GM19035 (cell line): ENCODE data around the gene C11orf42.

Experiments used
- ATAC-seq: cut with Tn5 transposase; IDR thresholded peaks from one replicate; pipeline ENCODE4 v1.9.1; 2021; ENCODE audit not compliant: unreplicated experiment

The C11orf42 gene, protein sequence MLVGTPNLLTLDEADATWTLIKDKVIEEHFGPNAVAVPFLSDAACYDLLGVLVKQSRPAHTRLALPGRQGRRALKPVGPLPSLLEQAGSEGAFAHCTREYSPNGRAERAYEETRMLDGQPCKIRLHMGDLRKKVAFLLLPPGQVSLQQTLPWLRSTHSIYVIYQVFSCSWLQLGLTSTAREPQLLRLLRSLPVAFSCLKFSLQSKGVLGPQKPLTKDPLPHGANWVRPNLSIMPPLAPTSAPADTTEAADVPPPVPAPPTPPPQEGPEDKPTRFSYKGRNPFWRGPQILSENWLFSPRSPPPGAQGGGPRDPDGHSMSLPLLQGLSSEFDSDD

DNA sequence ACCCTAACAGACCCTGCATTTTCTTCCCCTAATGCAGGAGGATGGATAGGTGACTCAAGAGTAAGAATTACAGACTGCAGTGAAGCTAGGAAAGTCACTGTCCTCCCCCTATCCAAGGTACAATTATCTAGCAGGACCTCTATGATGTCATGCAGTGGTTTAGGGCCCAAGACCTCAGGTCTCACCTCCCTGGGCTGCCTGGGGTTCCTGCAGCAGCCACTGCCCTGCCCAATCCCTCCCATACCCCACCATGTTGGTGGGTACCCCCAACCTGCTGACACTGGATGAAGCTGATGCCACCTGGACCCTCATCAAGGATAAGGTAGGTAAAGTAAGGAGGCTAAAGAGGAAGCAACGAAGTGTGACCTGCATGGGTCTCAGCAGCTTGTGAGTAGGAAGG lies at the start of gene C11orf42:
Gene C11orf42, plus strand, starts transcription at position 192 of the 400 bp plus-strand sequence. Its CDS starts 59 bp downstream, at position 251.
- no peak for ATAC-seq

DNA sequence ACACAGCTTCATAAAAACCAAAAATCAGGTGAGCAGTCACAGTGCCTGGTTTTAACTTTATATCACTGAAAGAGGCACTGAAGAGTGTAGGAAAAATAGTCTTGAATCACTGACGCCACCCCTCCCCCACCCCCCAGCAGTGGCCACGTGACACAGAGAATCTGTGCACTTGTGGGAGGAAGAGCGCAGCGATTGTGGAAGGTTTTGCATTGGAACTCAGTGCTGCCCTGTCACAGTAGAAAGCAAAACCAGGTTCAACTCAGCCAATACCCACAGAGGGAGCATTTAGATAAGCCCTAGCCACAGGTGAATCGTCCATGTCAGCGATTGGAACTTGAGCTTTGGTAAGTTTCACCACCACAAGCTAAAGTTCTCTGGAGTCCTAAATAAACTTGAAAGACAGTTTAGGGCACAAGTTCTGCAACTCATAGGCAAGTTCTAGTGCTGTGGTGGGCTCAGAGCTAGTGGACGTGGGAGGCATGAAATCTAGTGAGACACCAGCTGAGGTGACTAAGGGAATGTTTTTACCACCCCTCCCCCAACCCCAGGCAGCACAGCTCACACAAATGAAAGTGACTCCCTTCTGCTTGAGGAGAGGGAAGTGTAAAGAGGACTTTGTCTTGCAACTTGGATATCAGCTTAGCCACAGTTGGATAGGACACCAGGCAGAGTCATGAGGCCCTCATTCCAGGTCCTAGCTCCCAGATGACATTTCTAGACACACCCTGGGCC lies 48.6 kb upstream of the C11orf42 start:
- no peak for ATAC-seq

DNA sequence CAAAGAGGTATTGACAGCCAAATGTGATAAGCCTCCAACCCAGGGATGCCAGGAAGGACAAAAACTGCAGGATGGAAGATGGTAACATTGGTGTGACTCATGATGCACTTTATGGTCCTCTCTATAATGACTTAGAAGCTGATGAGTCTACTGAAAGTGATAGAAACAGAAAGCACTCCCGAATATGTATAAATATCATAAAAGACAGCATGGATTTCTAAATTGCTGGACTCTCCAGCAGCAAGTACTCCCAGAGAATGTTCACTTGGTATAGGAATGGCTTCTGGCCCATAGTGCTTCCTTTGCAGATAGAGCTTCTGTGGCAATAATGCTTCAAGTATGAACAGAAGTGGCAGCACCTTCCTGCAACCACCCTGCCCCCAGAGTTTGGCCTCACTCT lies 35.1 kb upstream of the C11orf42 start, which contains the start of gene OR52B2:
Gene OR52B2, minus strand, starts transcription at position 101 of the 400 bp plus-strand sequence. Its CDS starts 0 bp downstream, at position 101.
- no peak for ATAC-seq

DNA sequence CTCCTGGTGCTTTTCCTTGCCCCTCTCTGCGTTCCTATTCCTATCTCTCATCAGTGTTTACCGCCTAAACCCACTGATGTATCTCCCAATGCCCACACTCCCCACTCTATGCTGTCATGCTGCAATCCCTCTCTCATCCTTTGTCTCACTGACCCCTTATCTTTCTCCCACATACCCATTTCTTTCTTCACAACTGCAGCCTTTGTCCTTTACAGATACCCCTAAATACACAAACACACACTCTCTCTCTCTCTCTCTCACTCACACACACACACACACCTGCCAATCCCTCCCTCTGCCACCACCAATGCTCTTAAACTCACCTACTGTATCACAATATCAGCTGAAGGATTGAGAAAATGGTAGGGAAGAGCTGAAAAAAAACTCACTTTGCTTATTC lies 29.9 kb upstream of the C11orf42 start:
- no peak for ATAC-seq

DNA sequence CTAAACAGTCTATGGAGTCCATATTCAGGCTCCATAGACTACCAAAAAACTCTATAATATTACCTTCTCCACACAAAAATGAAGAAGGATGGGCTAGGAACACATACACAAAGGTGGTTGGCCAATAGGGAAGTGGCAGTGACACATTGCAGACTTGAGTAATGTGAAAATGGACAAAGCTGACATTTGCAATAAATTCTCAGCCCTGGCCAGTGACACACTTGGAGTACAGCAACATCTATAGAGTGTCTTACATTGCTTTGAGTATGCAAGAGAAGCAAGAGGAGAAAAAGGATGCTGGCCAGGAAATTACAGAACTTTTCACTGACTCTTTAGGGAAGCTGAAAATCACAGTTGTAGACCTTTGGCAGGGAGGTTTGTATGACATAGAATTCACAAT lies 13.6 kb upstream of the C11orf42 start:
- ATAC-seq, result no peak

DNA sequence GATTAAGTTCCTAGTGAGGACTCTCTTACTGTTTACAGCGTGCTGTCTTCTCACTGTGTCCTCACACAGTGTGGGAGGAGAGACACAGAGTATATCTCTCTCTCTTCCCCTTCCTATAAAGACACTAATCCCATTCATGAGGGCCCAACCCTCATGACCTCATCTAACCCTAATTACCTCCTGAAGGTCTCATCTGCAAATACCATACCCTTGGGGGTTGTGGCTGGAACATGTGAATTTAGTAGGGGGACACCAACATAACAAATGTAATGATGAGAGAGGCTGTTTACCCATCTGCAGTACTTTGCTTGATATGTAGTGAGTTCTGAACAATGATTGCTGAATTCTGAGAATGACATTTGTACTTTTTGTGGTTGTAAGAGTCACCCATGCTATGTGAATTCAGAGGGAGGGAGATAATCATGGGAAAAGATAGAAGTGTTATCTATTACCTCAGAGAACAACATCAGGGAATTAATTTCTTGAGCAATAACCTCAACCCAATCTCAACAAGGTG lies 11.2 kb upstream of the C11orf42 start:
- no peak for ATAC-seq

DNA sequence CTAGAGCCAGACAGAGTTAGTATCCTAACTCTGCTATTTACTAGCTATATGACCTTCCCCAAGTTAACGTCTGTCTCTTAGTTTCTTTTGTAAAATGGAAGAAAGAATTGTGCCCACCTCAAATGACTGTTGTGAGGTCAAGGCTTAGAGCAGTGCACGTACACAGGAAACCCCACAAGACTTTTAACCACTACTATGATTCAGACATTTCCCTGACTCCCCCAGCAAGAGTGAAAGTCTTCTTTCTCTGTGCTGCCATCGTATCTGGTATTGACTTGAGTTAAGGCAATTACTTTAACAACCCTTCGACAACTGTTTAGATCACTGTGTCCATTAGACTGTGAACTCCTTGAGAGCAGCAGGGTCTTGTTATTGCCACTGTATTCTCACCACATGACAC lies 9.0 kb upstream of the C11orf42 start:
- ATAC-seq, result no peak

DNA sequence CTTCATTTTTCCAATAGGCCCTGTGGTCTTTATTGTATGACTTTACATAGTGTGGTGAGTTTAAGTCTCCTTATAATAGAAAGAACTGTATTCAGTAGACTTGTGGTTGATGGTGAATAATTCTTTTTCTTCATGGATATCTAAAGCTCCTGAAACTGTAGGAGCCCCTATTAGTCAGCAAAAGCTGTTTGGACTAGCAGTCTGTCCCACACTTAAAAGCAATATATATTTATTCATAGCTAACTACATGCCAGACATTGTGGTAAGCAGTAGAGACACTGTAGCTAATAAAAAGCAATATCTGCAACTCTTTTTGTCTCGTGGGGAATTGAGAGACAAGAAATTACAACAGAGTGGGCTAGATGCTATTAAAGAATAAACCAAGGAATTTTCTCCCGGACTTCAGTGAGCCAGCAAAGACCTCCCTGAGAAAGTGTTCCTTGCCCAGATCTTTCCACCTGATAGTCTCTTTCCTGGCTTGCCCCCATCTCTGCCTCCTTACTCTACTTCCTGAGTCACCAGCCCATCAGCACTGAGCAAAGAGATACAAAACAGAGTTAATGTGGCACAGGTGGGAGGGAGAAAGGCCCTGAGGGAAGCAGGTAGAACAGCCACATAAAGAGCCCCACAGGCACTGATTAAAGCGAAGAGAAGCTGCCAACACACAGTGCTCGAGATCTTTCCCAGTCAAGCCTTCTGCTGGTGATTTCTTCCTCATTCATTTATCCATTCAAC lies 7.7 kb upstream of the C11orf42 start:
- ATAC-seq, result no peak

DNA sequence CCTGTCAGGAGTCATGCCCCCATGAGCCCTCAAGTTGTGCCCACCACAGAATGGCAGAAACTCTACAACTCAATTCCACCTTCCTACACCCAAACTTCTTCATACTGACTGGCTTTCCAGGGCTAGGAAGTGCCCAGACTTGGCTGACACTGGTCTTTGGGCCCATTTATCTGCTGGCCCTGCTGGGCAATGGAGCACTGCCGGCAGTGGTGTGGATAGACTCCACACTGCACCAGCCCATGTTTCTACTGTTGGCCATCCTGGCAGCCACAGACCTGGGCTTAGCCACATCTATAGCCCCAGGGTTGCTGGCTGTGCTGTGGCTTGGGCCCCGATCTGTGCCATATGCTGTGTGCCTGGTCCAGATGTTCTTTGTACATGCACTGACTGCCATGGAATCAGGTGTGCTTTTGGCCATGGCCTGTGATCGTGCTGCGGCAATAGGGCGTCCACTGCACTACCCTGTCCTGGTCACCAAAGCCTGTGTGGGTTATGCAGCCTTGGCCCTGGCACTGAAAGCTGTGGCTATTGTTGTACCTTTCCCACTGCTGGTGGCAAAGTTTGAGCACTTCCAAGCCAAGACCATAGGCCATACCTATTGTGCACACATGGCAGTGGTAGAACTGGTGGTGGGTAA lies 6.1 kb upstream of the C11orf42 start, which contains the start of gene OR52W1:
Gene OR52W1, plus strand, starts transcription at position 51 of the 637 bp plus-strand sequence. Its CDS starts 0 bp downstream, at position 51.
- ATAC-seq, result no peak

DNA sequence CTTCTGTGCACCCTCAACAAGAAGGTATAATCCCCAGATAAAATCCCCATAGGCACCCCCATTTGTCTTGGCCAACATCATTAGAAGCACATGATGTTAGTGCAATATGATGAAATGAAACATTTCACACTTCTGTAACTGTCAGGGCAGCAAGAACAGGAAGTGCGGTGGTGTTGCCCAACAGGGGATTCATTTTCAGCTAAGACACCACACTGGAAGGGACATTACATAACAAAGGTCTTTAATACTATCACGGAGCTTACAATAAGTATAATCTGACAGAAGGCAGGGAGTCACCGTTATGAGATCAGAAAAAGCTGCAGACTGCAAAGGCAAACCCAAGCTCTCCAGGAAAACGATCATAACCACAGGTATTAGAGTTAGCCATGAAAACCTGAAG lies 4.4 kb upstream of the C11orf42 start:
- no peak for ATAC-seq

DNA sequence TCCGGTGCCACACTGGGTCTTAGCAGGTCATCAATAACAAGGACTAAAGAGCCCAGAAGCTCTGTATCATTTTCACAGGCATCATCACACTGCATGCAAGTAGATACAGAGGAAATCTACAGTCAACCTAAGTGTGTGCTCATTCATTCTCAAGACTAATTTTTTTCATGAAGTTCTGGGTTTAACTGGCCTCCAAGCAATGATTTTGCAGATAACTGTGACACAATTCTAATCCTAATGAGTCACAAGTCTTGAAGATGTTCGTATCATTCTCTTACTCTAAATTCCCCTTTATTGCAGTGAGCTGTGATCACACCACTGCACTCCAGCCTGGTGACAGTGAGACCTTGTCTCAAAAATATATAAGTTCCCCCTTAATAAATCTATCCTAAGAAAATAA lies 3.9 kb upstream of the C11orf42 start:
- ATAC-seq, result no peak

DNA sequence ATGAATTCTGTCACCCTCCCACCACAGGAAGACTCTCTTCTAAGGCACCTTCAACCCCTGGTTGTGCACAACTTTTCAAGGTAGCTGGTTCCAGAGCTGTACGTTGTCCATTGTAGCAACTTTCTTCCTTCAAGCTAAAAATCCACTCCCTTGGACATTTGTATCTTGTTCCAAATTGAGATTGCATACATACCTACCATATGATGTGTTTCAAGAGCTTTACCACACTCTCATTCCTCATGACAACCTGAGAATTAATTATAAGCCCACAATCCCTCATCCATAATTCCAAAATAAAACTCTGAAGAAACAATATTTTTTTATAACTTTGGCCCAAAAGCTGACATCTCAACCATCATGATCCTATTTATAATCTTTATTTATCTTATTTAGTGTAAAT lies 3.3 kb upstream of the C11orf42 start:
- no peak for ATAC-seq

DNA sequence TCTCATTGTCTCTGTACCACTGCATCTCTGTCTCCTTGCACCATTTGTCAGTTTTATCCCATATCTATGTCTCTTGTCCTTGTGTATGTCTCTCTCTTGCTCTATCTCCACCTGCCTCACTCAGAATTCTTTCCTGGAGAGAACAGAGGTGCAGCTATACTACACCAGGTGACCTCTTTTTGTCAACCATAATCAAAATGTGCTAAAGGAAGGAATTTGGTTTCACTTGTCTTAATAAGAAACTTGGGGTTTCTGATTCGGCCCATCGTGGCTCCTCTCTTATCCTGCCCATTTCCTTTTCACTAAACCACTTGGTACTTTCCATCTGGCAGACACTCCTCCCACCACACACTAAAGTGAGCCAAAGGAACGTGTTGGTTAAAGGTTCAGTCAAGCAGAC lies 2.0 kb upstream of the C11orf42 start:
- no peak for ATAC-seq

DNA sequence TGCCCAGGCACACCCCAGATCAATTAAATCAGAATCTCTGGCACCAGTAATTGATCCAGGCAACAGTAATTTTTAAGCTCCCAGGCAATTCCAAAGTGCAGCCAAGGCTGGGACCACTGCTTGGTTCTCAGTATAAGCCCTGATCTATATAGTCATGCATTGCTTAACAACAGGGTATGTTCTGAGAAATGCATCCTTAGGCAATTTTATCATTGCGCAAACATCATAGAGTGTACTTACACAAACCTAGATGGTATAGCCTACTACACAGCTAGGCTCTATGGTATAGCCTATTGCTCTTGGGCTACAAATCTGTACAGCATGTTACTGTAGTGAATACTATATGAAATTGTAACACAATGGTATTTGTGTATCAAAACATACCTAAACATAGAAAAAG lies 651 bp upstream of the C11orf42 start:
- ATAC-seq, result no peak

DNA sequence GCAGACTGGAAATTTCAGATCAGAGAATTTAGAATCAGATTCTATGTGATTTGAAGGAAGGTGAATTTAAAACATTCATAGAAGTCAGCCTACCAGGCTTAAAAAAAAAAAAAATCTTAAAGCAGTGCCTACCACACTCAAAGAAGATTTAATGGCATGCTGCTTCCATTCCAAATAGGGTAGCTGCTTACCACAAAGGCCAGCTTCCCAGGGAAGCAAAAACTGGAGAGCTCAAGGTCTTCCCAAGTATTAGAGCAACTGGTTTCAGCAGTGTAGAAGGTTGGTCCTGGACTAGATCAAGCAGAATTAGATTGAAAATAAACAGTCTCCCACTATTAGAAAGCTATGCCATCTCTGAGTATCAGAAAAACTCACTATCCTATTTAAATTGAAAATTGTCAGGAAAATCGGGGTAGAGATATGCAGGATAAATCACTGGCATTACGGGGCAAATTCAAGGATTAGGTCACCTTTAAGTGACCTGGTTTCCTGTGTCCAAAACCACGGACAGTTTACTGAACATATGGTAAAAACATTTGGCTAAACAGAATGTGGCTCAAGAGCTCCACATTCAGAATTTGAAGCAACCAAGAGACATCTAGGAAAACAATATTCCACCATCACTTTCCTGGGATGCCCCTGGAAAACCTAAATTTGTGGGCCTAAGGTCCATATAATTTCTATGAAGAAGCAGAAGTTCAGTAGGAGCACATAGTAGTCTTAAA lies 1.3 kb downstream of the C11orf42 start:
- no peak for ATAC-seq

DNA sequence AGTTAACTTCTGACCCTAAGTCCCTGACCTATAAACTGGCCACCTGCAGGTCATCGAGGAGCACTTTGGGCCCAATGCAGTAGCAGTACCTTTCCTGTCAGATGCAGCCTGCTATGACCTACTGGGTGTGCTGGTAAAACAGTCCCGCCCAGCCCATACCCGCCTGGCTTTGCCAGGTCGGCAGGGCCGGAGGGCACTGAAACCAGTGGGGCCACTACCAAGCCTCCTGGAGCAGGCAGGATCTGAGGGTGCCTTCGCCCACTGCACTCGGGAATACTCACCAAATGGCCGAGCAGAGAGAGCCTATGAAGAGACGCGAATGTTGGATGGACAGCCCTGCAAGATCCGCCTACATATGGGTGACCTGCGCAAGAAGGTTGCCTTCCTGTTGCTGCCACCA lies 4.4 kb downstream of the C11orf42 start:
- no peak for ATAC-seq

DNA sequence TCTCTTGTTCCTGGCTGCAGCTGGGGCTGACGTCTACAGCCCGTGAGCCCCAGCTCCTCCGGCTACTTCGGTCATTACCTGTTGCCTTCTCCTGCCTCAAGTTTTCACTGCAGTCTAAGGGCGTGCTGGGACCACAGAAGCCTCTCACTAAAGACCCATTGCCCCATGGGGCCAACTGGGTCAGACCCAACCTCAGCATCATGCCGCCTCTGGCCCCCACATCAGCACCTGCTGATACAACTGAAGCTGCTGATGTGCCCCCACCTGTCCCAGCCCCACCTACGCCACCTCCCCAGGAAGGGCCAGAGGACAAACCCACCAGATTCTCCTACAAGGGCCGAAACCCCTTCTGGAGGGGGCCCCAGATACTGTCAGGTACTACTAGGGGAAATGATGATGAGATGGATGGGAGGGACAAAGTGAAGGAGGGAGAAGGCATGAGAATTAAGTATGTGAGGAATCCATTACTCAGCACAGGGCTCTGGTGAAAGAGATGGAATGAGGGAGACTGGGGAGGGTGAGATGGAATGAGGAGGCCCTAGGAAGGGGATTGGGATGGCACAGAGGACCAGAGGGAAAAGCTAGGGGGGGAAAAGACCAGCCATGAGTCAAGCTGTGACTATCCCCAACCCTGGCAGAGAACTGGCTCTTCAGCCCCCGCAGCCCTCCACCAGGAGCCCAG lies 5.1 kb downstream of the C11orf42 start:
- no peak for ATAC-seq

DNA sequence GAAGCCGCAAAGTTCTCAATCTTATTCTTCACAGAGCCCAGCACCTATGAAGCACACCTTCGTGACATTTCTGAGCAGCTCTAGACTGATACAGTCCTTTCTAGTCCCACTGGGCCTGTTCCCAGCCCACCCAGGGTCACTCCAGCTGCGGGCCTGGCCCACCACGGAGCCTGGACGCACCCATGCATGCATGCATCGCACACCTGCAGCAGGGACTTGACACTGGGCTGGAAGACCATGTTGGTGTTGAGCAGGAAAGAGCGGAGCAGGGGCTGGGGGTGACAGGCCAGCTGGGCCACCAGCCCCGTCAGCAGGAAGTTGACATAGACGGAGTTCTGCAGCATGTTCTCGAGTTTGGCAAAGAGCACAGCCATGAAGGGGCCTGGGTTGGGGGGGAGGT lies 9.2 kb downstream of the C11orf42 start:
- ATAC-seq, result no peak

DNA sequence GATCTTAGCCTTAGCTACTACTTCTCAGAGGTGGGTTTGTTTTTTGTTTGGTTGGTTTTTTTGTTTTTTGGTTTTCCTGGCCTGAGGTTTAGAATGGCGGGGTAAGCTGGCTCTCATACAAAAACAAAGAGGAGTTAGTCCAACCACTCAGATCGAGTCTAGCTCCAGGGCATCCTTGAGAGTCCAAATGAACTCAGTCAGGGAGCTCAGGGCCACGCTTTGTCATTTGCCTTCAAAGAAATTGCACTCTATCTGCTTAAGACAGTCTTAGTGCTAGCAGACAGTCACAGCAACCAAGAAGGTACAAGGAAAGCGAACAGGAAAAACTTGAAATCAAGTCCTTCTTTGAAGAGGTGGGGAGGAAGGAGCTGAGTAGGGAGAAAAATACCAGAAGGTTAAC lies 11.1 kb downstream of the C11orf42 start:
- ATAC-seq, result no peak

DNA sequence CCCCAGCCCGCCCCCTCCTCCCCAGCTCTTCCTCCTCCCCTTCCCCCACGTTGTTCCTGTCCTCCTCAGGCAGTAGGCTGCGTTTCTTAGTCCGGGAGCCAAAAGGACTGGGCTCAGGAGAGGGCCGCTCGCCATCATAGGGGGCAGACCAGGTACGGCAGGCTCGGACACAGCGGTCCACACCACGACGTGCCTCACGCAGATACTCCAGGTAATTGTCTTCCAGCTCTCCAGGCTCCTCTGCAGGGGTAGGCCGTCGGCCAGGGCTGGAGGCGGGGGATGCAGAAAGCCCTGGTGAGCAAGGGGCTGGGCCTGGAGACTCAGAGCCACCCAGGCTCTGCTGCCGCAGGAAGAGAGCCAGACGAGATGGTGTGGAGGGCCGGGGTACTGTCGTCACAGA lies 12.4 kb downstream of the C11orf42 start:
- ATAC-seq, result no peak
